ENCODE data around the gene CTXN1.
"Not testable (repeated sequence)": the region's sequence is repeated elsewhere in the genome, so short reads cannot be mapped to it uniquely, and the experiment has no call there.

DNA sequence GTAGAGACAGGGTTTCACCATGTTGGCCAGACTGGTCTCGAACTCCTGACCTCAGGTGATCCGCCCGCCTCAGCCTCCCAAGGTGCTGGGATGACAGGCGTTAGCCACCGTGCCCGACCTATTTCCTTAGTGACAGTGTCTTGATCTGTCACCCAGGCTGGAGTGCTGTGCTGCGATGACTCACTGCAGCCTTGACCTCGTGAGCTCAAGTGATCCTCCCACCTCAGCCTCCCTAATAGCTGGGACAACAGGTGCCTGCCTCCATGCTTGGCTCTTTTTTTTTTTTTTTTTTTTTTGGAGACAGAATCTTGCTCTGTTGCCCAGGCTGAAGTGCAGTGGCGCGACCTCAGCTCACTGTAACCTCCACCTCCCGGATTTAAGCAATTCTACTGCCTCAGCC lies 4.1 kb upstream of the CTXN1 start:
- TF ChIP-seq POLR2A (IDR thresholded peaks at IDR 0.05): not testable (repeated sequence)
- TF ChIP-seq, protein P1, sequence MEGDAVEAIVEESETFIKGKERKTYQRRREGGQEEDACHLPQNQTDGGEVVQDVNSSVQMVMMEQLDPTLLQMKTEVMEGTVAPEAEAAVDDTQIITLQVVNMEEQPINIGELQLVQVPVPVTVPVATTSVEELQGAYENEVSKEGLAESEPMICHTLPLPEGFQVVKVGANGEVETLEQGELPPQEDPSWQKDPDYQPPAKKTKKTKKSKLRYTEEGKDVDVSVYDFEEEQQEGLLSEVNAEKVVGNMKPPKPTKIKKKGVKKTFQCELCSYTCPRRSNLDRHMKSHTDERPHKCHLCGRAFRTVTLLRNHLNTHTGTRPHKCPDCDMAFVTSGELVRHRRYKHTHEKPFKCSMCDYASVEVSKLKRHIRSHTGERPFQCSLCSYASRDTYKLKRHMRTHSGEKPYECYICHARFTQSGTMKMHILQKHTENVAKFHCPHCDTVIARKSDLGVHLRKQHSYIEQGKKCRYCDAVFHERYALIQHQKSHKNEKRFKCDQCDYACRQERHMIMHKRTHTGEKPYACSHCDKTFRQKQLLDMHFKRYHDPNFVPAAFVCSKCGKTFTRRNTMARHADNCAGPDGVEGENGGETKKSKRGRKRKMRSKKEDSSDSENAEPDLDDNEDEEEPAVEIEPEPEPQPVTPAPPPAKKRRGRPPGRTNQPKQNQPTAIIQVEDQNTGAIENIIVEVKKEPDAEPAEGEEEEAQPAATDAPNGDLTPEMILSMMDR (IDR thresholded peaks at IDR 0.05): not testable (repeated sequence)

All from gastroesophageal sphincter (tissue), 3 donors.